Skin epidermis (tissue), 12 donors: Measurements from ENCODE around the gene PAK4.

Experiments used
- H3K27ac ChIP-seq, 21 experiments: fragments of 200-600 bp; sonication (generic) in 11 of 21; one replicate each; pipeline ENCODE4 v1.5.0; 2020; ENCODE audit warnings: mild to moderate bottlenecking in 3 of 21, inconsistent platforms in 2 of 21, moderate library complexity in 2 of 21
- H3K4me3 ChIP-seq, 7 experiments: fragments of 200-600 bp; sonication (generic) in 2 of 7; one replicate each; pipeline ENCODE4 v1.5.0; 2020; ENCODE audit warnings: inconsistent platforms in 2 of 7, mild to moderate bottlenecking in 2 of 7, moderate library complexity in 1 of 7

Gene PAK4

GRCh38 chr19:39172700-39173501 is 47.3 kb downstream of the PAK4 start:
- H3K4me3 ChIP-seq = no peak overlapping the region
- no peak overlapping the region for H3K27ac ChIP-seq

- Histone ChIP-seq H3K27ac (no peak overlapping the region), H3K4me3 (no peak overlapping the region)
These were observed 48.0 kb downstream of the PAK4 start for GRCh38 chr19:39173502-39173991.

GRCh38 chr19:39174142-39174541 is 48.6 kb downstream of the PAK4 start:
- H3K4me3 ChIP-seq = no peak overlapping the region

GRCh38 chr19:39174558-39175544 is 49.3 kb downstream of the PAK4 start:
- H3K4me3 ChIP-seq = no peak overlapping the region
- no peak overlapping the region for H3K27ac ChIP-seq

More at GRCh38 chr19:39174142-39174541, 48.6 kb downstream of the PAK4 start:
- no peak overlapping the region for H3K27ac ChIP-seq

GRCh38 chr19:39175564-39175963 is 50.0 kb downstream of the PAK4 start:
- H3K27ac ChIP-seq = no peak overlapping the region
- H3K4me3 ChIP-seq = no peak overlapping the region

GRCh38 chr19:39177110-39177699 is 51.6 kb downstream of the PAK4 start:
- Histone ChIP-seq H3K4me3 (no peak overlapping the region), H3K27ac (no peak overlapping the region)

GRCh38 chr19:39177736-39178135 is 52.1 kb downstream of the PAK4 start:
- H3K27ac ChIP-seq = no peak overlapping the region
- H3K4me3 ChIP-seq = no peak overlapping the region

- H3K27ac ChIP-seq = no peak overlapping the region
- no peak overlapping the region for H3K4me3 ChIP-seq
These were observed 52.9 kb downstream of the PAK4 start for GRCh38 chr19:39178296-39179006.

- H3K4me3 ChIP-seq = no peak overlapping the region
- no peak overlapping the region for H3K27ac ChIP-seq
These were observed 54.2 kb downstream of the PAK4 start for GRCh38 chr19:39179754-39180153.

GRCh38 chr19:39180749-39181148 is 55.2 kb downstream of the PAK4 start:
- no peak overlapping the region for H3K27ac ChIP-seq
- no peak overlapping the region for H3K4me3 ChIP-seq

- Histone ChIP-seq H3K4me3 (no peak overlapping the region), H3K27ac (no peak overlapping the region)
These were observed 56.1 kb downstream of the PAK4 start for GRCh38 chr19:39181500-39182173.

GRCh38 chr19:39182174-39182505 is 56.6 kb downstream of the PAK4 start:
- no peak overlapping the region for H3K4me3 ChIP-seq
- no peak overlapping the region for H3K27ac ChIP-seq

GRCh38 chr19:39183104-39183503 is 57.5 kb downstream of the PAK4 start:
- H3K4me3 ChIP-seq = no peak overlapping the region
- H3K27ac ChIP-seq = no peak overlapping the region

- H3K4me3 ChIP-seq = no peak overlapping the region
- no peak overlapping the region for H3K27ac ChIP-seq
These were observed 60.8 kb downstream of the PAK4 start for GRCh38 chr19:39186391-39186790.

GRCh38 chr19:39187552-39187943 is 62.0 kb downstream of the PAK4 start:
- no peak overlapping the region for H3K27ac ChIP-seq
- no peak overlapping the region for H3K4me3 ChIP-seq

- Histone ChIP-seq H3K4me3 (no peak overlapping the region), H3K27ac (no peak overlapping the region)
These were observed 63.4 kb downstream of the PAK4 start for GRCh38 chr19:39188960-39189359.

- Histone ChIP-seq H3K27ac (no peak overlapping the region), H3K4me3 (no peak overlapping the region)
These were observed 65.2 kb downstream of the PAK4 start for GRCh38 chr19:39190768-39191167.

GRCh38 chr19:39192846-39193245 is 67.3 kb downstream of the PAK4 start:
- Histone ChIP-seq H3K27ac (no peak overlapping the region), H3K4me3 (no peak overlapping the region)

- H3K27ac ChIP-seq = no peak overlapping the region
These were observed 68.2 kb downstream of the PAK4 start for GRCh38 chr19:39193803-39194202.

More at GRCh38 chr19:39193803-39194202, 68.2 kb downstream of the PAK4 start:
- H3K4me3 ChIP-seq = no peak overlapping the region
